GM19023 (cell line): ENCODE results near the gene GPC3.

Experiments
- ATAC-seq: cut with Tn5 transposase; IDR thresholded peaks from one replicate; pipeline ENCODE4 v1.9.1; 2021; ENCODE audit warnings: mild to moderate bottlenecking, moderate library complexity; ENCODE audit not compliant: unreplicated experiment

The GPC3 gene

GRCh38 chrX:133715715-133716114 is 269.7 kb downstream of the GPC3 start:
- no peak for ATAC-seq

DNA sequence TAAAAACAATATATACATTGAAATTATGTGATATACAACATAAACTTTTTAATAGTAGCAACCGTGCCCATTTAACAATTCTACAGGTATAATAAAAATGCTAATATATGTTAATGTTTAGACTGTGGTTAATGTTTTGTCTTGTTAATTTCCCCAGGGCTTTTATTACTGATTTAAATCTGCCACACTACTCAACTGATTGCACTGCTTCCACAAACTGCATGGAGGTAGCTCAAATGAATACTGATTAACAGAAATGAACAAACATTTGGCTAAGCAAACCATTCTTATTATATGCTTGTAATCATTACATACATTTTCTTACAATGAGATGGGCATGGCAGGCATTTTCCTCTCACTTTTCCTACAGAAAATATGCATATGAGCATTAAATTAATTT is 275.9 kb downstream of the GPC3 start:
- ATAC-seq = no peak

- no peak for ATAC-seq
Measured at GRCh38 chrX:133706890-133707289, 278.5 kb downstream of the GPC3 start.

DNA sequence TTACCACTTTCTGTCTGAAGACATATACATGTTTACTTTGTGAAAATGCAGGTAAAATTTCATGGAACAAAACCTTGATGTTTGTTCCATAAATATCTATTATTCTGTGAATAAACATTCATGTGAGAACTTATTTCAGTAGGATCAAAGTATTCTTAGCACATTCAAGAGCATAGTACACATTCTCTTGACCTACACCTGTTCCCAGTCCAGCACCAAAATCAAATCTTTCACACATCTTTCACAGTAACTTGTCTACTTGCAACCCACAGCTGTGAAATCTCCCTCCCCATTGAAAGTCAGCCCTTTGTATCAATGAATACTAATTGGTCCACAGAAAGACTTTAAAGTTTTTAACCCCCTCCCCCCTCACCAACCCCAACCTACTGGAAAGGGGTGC is 283.2 kb downstream of the GPC3 start:
- ATAC-seq = no peak

GRCh38 chrX:133699023-133699728 is 286.2 kb downstream of the GPC3 start:
- no peak for ATAC-seq

DNA sequence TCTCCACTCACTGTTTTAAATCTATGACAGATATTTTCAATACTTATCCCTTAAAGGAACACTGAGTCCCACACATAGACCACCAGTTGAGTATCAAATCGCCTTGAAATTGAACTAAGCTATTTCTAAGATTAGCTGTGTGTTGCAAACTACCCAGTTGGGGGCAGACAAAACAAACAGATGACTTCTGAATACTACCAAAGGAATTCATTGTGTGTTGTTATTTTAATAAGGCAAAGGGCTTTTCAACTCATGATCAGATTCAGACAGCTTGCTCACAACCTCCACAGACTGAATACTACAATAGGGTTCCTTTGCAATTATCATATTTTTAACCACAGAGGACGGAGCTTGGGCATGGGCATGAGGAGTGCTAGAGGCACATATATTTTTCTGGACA is 287.1 kb downstream of the GPC3 start:
- no peak for ATAC-seq

DNA sequence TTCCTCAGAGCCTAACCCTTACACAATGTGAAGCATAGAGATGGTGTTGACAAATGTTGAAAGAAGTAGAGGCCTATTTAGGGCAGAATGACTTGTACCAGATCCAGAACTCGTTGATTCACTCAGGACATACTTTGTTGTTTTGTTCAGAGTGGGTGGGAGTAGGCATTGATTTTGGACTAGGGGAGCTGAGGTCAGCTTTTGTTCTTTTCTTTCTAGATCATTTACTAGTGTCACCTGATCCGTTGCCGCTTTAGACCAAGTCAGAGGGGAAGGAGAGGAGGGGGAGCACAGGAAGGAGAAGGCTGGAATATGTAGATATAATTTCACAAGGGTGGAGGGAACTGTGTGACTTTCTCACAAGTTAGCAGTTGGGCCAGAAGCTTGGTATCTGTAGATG is 287.7 kb downstream of the GPC3 start:
- no peak for ATAC-seq

DNA sequence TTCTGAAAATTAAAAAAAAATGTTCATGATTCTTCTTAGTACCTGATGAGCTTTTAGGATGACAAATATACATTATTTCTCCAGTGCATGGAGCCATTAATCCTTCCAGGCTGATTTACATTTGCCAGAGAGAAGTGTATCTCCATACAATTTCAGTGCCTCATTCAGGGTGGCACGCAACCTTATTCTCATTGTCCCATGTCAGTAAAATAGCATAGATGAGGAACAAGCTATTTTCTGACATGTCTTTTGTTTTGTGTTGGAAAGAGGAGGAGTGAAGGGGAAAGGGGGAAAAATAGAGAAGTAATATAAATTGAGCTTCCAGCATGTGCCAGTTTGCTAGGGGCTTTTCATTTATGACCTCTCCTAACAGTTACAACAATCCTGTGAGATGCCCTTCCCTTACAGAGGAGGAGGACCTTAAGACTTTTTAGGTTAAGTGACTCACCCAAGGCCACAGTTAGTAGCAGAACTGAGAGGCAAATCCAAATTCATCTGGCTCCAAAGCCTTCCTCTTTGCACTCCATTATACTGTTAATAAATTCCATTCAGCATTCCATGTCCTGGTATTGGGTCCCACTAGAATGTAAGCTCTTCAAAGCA is 295.3 kb downstream of the GPC3 start:
- ATAC-seq = no peak

DNA sequence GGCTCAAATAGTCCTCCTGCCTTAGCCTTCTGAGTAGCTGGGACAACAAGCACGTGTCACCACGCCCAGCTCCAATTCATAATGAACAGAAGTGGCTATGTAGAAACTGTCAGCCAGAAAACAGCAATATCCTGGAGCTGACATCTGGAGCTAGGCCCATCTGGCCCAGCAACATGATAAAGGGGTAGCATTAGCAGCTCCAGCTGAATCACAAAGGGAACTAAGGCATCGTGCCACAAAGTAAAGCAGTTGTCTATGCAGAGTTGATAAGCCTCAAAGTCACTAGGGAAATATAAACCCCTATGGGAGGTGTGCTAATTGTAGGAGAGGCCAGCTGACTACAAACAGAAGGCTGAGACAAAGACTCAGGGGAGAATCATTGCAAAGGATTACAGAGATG is 299.6 kb downstream of the GPC3 start:
- no peak for ATAC-seq

DNA sequence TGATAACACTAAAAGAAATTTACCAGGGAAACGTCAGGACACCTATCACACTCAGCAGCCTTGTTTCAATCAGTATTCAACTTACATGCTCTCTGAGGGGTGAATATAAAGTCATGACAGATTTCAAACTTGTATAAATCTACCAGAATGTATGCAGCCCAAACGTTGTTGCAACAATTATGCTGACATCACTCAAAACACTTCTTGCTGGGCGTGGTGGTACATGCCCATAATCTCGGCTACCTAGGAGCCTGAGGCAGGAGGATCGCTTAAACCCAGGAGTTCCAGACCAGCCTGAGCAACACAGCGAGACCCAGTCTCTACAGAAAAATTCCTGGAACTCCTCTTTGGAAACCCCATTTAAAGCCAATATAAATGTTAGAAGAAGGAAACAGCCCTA is 303.5 kb downstream of the GPC3 start:
- no peak for ATAC-seq

DNA sequence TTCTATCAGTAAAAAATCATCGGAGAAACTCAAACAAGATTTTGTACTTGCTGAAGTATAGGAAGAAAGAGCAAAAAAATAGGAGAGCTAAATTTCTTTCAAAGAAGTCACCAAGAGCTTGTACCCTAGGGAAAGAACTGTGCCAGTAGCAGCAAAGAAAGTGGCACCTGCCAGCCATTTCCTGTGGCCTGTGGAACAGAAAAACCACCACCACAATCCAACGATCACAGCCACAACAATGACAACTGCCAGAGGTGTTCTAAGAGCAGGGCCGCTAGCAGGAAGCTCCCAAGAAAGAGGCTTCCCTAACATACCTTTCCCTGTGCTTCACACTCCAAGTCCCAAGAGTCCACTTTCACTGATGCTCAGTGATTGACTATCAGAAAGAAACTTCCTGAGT is 304.0 kb downstream of the GPC3 start:
- no peak for ATAC-seq

DNA sequence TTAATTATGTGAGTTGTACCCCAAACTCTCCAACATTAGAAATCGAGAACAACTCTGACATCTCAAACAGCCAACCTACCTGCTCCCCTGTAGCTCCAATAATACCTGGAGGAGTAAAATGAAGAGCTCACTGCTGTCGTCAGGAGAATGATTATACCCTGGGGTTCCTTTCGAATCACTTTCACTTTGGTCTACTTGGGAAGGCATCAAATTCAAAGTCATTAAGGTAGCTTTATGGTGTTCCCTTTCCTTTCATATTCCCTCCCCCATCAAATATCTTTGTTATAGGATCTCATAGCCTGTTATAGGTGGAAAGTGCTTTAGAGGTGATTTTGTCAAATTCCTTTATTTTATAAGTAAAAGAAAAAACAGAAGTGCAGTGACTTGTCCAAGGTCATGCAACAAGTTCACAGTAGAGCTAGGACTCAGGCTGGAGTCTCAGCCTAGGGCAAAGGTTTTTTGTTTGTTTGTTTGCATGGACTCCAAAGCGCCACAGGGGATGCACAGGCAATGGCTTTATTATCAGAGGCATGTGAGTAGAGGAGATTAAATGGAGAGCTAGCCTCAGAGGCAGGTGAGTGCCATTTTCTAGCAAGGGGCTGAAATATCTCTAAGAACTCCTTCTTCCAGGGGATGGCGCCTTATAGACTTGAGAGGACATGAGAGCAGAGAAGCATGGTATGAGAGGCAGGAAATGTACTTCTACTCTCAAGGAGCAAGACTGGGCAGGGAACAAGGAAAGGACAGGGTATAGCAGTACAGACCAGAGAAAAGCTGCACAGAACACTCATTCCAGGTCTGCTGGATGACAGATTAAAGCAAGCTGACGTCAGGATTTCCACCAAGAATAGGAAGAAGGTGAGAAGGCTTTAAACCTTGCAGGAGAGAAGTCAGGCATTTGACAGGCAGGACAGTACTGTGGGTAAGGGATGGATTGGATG is 308.0 kb downstream of the GPC3 start:
- no peak for ATAC-seq

DNA sequence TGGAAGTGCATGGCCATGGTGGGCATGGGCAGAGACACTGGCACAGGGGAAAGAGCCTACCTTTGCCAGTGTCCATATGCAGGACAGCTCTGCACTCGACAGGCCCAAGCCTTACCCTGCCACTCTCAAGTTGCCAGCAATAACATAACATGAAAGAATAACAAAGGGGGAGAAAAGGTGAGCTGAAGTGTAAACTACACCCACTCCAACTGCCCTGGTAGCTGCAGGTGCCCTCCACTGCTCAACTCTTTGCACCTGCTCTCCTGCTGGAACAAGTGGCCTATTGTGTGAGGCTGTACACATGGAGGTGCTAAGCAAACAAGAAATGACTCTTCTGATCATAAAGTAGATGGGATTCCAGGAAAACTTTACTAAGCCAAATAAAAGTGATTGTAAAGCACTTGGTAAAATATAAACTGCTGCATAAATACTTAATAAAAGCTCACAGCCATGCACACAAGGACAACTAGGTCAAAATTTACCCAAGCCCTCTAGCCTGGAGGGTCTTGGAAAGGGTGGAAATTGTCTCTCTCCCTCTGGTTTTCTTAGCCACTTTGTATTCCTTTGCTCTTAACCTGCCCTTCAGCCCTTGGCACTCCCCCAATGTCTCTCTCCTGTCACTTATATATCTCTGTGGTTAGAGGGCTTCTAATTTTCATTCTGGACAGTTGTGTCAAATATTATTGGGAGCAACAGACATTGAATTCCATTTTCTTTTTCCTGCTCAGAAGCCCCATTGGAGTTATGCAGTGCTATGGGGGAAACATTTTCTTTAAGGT is 308.9 kb downstream of the GPC3 start:
- no peak for ATAC-seq

DNA sequence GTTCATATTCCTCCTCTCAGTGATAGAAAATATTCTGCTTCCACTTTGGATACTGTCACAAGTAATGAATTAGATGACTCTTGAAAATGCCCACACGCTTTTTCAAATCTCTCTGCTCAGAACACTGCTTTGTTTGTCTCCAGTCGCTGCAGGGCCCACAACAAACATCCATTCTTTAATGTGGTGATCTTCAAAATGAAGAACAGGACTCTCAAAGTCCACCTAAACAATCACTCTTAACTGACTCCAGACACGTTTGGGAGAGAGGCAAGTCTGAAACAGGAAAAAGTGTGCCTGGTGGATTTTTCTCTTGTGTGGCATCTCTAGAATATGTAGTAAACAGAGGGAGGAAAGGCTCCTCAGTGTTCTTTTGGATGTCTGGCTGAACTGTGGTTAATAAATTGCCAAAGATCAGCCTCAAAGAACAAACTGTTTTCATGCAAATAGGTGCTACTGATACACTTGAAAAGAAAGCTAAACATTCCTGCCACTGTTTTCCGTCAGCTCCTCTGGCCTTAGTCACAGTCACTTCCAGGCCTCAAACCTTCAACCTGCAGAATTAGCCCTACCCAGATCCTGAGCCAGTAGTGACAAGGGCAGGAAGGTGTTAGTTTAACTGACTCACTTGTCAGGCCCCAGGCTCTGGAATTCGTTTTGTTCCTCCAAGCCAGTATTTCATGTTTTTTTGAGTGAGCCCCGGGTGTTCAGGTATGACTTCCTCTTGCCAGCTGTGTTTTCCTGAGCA is 310.5 kb downstream of the GPC3 start:
- no peak for ATAC-seq

DNA sequence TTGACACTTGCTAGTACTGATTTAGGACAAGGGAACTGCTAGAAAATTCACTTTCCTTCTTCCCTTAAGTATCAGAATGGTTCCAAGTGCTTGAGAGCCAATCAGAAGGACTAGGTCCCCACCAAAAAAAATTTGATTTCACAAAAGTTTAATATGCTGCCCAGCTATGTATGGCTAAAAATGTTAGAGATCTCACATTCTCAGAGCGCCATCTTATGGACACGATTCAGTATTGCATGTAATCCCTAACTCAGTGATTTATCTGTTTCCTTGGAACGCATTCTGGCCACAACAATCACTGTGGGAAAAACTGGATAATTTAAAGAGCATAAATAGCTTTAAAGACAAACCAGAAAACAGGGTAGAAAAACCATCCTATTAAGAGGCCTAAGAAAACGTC is 315.0 kb downstream of the GPC3 start:
- no peak for ATAC-seq

DNA sequence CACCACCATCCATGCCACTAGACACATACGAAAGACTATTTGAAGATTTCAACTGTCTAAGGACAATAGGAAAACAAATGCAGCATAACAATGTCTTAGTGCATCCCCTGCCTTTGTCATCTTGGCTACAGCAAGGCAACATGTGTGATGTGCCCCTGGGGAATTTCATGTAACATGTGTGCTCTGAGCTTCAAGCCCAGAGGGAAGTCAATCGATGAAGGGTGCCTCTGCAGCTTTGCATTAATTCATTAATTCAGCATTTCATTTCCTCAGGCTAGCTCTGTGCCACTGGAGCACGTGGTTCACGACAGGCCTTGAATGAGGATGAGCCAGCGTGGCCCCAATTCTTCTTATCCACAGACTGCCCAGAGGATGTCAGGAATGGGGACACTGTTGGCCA is 316.2 kb downstream of the GPC3 start:
- no peak for ATAC-seq

- ATAC-seq = no peak
Measured at GRCh38 chrX:133668225-133668931, 317.0 kb downstream of the GPC3 start.

DNA sequence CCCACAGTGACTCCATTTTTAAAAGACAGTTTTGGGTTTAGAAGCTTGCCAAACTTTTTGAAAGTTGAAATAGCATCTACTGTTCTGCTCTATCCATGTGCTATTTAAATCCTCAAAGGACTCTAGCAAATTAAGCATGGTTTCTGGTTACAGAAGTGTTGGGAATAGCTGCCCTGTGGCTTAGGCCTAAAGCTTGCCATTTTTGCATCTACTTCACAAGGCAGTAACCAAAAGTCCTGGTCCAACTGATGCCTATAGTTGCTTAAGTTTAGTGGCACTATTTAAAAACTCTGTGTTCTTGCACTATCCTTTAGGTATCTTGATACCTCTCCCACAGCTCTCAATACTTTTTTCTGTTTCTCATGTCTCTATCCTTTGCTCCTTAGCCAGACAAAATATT is 319.1 kb downstream of the GPC3 start:
- no peak for ATAC-seq

- ATAC-seq = no peak
Measured at GRCh38 chrX:133661962-133662839, 323.2 kb downstream of the GPC3 start.
